Kidney glomerular epithelial cell (primary cell): ENCODE data around the gene DHX58.
A peak's percentile ranks its signal among the peaks of the same experiment; 100 is the strongest.

Experiments
- DNase-seq: peaks from one replicate; lab custom pipeline; 2025; lab: John Stamatoyannopoulos, UW

Gene DHX58

DNA sequence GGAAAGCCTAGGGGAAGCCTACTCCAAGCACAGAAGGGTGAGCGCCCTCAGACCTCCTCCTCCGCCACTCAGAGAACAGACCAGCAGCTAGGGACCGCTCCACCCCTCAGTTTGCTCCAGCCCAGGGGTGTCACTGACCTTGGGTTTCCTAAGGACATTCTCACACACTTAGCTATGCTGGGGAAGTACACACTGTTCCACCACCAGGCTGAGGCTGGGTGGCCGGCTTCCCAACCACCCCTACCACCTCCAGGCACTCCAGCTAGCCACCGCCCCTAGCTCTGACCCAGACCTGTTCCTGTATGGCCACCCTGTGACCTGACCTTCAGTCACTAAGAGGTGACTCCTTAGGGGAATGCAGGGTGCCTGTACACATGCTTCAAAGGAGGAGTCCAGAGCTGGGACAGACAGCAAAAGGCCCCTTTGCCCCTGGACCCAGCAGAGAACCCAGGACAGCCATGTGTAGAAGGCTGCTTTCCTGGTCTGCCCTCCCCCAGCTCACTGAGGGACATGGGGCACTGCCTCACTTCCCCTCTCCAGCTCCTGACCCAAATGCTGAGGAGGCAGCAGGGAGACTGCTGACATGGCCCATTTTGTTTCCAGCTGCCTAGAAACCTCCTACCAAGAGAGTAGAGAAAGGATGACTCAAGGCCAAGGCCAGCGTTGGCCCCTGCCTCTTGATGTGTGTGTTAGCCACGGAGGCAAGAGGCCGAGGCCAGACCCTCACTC, 16.8 kb upstream of the DHX58 start:
- no peak for DNase-seq

GRCh38 chr17:42127414-42127813, 14.9 kb upstream of the DHX58 start:
- no peak for DNase-seq

DNA sequence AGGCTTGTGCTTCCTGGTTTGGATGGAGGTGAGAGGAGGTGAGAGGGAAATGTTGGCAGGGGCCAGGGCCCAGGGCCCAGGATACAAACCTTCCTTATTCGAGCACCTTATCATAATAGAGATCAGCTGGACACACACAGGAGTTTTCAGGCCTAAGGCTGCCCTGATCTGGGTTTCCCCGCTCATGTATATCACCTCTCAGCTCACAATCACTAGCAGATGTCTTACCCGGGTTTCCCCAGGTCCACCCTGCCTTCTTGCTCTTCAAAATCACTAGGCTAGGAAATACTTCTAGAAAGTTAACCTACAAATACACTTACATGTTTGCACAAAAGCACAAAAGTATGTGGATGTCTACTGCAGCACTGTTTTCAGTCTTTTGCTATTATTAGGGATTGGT, 14.3 kb upstream of the DHX58 start:
- DNase-seq: no peak

DNA sequence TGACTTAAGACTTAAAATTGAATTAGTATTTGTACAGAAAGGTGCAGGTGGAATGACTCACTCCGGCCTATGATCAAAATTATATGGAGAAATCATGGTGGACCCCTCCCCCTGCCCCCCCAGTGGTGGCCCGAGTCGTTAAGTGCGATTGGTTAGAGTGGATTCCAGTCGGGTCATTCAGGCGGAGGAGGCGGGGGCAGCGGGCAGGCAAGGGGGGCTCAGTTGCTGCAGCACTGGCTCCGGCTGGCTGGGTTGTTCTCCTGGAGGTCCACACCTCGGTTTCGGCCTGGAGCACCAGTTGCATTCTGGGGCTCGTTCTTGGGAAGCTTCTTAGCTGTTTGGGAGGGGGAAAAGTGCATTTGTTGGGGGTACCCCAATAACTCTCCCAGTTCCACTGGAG, 13.1 kb upstream of the DHX58 start:
- DNase-seq: no peak

GRCh38 chr17:42124256-42124655, 11.7 kb upstream of the DHX58 start:
- DNase-seq: no peak

GRCh38 chr17:42122371-42123303, 10.1 kb upstream of the DHX58 start, which contains the start of gene HSPB9:
TSS of gene HSPB9 (plus strand) at chr17:42122804. CDS start at chr17:42122851, 47 bp downstream.
- no peak for DNase-seq

- DNase-seq: peak; percentile 30
Measured at GRCh38 chr17:42120770-42121769, 8.6 kb upstream of the DHX58 start, which contains the start of gene KAT2A. TSS of gene KAT2A (minus strand) at chr17:42121367. CDS start at chr17:42121304, 63 bp downstream.

GRCh38 chr17:42120161-42120769, 7.8 kb upstream of the DHX58 start:
- DNase-seq: no peak

DNA sequence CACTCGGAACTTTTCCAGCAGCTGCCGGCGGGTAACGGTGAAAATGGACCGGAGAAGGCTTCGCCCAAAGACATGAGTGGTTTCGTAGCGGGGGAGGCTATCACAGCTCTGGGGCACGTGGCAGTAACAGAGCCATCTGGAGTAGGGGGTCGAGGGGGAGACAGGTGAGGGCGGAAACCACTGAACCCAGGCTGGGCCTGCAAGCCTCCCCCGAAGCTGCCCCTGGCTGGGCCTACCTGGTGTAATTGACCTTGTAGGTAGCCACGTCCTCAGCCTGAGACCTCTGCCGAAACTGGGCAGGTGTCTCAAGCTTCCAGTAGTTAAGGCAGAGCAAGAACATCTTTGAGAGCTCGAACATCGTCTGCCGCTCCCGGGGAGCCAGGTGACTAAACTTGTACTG, 6.8 kb upstream of the DHX58 start:
- no peak for DNase-seq

GRCh38 chr17:42118545-42118944, 6.0 kb upstream of the DHX58 start:
- peak; percentile 6 for DNase-seq

GRCh38 chr17:42118126-42118510, 5.6 kb upstream of the DHX58 start:
- no peak for DNase-seq

DNA sequence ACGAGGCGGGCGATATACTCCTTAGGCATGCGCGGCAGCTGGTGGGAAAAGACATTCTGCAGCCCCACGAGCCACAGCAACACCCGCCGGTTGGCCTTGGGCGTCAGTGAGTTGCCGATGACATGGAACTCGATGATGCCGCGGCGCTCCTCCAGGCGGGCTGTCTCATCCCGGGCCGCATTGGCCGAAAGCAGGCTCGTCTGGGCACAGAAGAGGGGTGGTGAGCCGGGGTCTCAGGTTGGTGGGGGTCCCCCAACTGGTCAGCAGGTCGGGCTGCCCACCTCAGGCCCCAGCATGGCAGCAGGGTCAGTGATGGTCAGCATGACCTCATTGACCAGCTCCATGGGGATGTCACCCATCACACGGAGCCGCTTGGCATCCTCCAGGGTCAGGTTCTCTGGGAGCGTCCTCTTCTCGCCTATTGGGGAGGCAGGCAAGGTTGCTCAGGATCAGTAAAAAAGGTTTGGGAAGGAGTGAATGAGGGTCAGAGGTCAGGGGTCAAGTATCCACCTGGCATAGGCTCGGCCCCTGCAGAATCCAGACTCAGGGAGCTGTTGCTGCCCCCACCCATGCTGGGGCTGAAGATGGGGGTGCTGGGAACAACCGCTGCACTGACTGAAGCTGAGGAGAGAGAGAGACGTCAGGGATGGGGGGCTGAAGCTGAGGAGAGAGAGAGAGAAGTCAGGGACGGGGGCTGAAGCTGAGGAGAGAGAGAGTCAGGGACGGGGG, 5.0 kb upstream of the DHX58 start:
- no peak for DNase-seq

DNA sequence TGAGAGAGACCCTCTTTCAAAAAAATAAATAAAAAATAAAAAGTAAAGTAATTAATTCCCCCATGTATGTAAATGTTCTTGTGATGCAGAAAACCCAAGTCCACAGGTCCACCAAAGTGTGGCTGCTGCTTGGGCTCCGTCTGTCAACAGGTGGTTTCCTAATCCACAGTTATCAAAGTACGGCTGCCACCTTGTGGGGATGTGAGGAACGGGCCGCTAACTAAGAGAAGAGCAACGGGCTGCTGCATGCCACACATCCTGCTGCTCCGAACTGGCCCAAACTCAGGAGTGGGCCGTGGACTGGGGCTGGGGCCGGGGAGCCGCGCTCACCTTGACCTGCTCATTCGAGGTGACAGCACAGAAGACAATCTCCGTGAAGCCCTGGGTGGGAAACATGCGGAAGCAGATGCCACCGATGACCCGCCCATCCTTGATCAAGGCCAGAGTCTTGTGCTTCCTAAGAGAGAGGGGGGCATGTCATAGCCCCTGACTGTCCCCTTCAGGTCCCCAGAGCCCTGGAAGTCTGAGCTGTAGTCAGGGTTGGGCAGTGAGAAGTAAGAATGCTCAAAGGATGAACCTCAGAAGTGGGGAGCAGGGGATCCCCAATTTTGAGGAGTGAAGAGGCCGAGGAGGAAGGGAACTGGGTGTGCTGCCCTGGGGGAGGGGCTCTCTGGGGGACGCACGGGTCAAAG, 4.3 kb upstream of the DHX58 start:
- peak; percentile 81 for DNase-seq

DNA sequence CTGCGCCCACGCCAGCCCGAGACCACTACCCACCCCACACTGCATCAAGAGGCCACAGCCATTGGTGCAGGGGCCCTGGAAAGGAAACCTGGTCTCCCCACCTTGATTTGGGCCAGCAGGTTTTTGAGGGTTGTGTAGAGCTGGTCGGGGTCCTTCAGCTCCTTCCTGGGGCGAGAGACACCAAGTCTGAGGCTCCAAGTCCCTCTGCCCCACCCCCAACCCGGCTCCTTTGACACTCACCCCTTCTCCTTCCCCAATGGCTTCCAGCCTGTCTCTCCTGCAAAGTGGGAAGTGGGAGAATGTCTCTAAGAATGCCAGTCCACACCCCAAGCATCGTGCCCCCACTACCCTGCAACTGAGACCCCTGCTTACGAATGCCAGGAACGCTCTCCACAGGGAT, 1.6 kb upstream of the DHX58 start:
- DNase-seq: no peak

DNA sequence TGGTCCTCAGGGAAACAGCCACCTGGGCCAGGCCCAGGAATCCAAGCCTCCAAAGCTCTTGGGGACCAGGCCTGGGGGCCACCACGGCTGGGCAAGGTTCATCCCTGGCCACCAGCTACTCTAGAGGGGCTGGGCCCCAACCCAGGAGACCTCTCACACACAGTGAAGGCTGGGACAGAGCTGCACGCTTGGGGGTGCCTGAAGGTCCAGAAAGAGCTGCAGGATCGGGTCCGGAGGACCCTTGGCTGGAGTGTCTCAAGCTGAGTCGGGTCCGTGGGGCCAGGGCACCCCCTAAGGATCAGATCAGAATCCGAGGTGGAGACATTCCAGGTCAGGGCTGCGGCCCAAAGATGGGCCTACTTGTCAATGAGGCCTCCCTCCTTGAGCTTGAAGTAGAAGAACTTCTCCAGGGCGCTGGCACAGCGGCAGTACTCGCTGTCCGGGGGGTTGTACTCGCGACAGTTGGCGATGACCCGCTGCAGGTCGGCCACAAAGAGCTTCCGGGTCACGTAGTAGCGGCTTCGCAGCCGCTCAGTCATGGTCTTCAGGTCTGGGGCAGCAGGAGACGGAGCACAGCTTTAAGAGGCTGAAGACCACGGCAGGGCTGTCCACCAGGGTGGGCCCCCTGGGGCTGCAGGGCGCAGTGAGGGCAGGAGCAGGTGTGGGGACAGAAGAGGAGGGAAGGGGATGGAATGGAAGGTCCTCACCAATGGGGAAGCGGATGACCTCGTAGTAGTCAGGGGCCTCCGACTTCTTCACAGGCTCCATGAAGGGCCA, 967 bp upstream of the DHX58 start:
- DNase-seq: no peak

- DNase-seq: peak; percentile 36
Measured at GRCh38 chr17:42111871-42112551, 503 bp downstream of the DHX58 start.

- no peak for DNase-seq
Measured at GRCh38 chr17:42111265-42111636, 1.3 kb downstream of the DHX58 start.
